Measurements from ENCODE around the gene IGF2BP2.
"Not testable (repeated sequence)": the region's sequence is repeated elsewhere in the genome, so short reads cannot be mapped to it uniquely, and the experiment has no call there.

Gene IGF2BP2

GRCh38 chr3:185825006-185825638 is at the start of gene IGF2BP2:
TSS of gene IGF2BP2 (minus strand) at chr3:185825042. CDS start at chr3:185824960, 82 bp downstream.
- DNase-seq (ENCODE audit: low read depth in 2 of 2), result peak; percentile 16 to 28

- DNase-seq (ENCODE audit: low read depth in 2 of 2), result no peak
Measured at GRCh38 chr3:185874119-185874518, 49.3 kb upstream of the IGF2BP2 start.

GRCh38 chr3:185867650-185868049 is 42.8 kb upstream of the IGF2BP2 start:
- no peak for DNase-seq (ENCODE audit: low read depth in 2 of 2)

GRCh38 chr3:185866995-185867394 is 42.2 kb upstream of the IGF2BP2 start:
- no peak for DNase-seq (ENCODE audit: low read depth in 2 of 2)

- no peak for DNase-seq (ENCODE audit: low read depth in 2 of 2)
Measured at GRCh38 chr3:185866555-185866954, 41.7 kb upstream of the IGF2BP2 start.

GRCh38 chr3:185865247-185865646 is 40.4 kb upstream of the IGF2BP2 start:
- DNase-seq (ENCODE audit: low read depth in 2 of 2), result no peak

GRCh38 chr3:185864767-185865166 is 39.9 kb upstream of the IGF2BP2 start:
- DNase-seq (ENCODE audit: low read depth in 2 of 2), result no peak

GRCh38 chr3:185862920-185863319 is 38.1 kb upstream of the IGF2BP2 start:
- no peak for DNase-seq (ENCODE audit: low read depth in 2 of 2)

GRCh38 chr3:185859294-185859972 is 34.6 kb upstream of the IGF2BP2 start:
- no peak for DNase-seq (ENCODE audit: low read depth in 2 of 2)

GRCh38 chr3:185858502-185859225 is 33.8 kb upstream of the IGF2BP2 start:
- no peak for DNase-seq (ENCODE audit: low read depth in 2 of 2)

GRCh38 chr3:185857208-185857607 is 32.4 kb upstream of the IGF2BP2 start:
- DNase-seq (ENCODE audit: low read depth in 2 of 2), result no peak

- no peak for DNase-seq (ENCODE audit: low read depth in 2 of 2)
Measured at GRCh38 chr3:185856652-185857051, 31.8 kb upstream of the IGF2BP2 start.

GRCh38 chr3:185853771-185854170 is 28.9 kb upstream of the IGF2BP2 start:
- not testable (repeated sequence) for DNase-seq (ENCODE audit: low read depth in 2 of 2)

- DNase-seq (ENCODE audit: low read depth in 2 of 2), result no peak
Measured at GRCh38 chr3:185852635-185853034, 27.8 kb upstream of the IGF2BP2 start.

- no peak for DNase-seq (ENCODE audit: low read depth in 2 of 2)
Measured at GRCh38 chr3:185851959-185852358, 27.1 kb upstream of the IGF2BP2 start.

- no peak for DNase-seq (ENCODE audit: low read depth in 2 of 2)
Measured at GRCh38 chr3:185851046-185851445, 26.2 kb upstream of the IGF2BP2 start.

GRCh38 chr3:185847506-185847905 is 22.7 kb upstream of the IGF2BP2 start:
- no peak for DNase-seq (ENCODE audit: low read depth in 2 of 2)

GRCh38 chr3:185846037-185846436 is 21.2 kb upstream of the IGF2BP2 start:
- DNase-seq (ENCODE audit: low read depth in 2 of 2), result no peak

GRCh38 chr3:185844051-185844450 is 19.2 kb upstream of the IGF2BP2 start:
- DNase-seq (ENCODE audit: low read depth in 2 of 2), result no peak

- no peak for DNase-seq (ENCODE audit: low read depth in 2 of 2)
Measured at GRCh38 chr3:185843635-185844034, 18.8 kb upstream of the IGF2BP2 start.

- no peak for DNase-seq (ENCODE audit: low read depth in 2 of 2)
Measured at GRCh38 chr3:185843126-185843525, 18.3 kb upstream of the IGF2BP2 start.

GRCh38 chr3:185842241-185842640 is 17.4 kb upstream of the IGF2BP2 start:
- DNase-seq (ENCODE audit: low read depth in 2 of 2), result no peak
